Ramos (cell line): Measurements from ENCODE around the gene CTSH.

Experiments used
- in situ Hi-C: fragments of 300-500 bp; cut with MboI; formaldehyde crosslinking; loops from one replicate; pipeline ENCODE4 v1.14.3; 2022; ENCODE audit warnings: low sequenced_read_pairs; ENCODE audit not compliant: unreplicated experiment

The CTSH gene

GRCh38 chr15:78978601-78979179, 33.8 kb upstream of the CTSH start:
- in situ Hi-C loops = no loop called here

- in situ Hi-C loops = no loop called here
Observed at GRCh38 chr15:78977591-78978347, 32.9 kb upstream of the CTSH start.

- in situ Hi-C loops = no loop called here
Observed at GRCh38 chr15:78977091-78977571, 32.3 kb upstream of the CTSH start.

- in situ Hi-C loops = no loop called here
Observed at GRCh38 chr15:78976691-78977090, 31.8 kb upstream of the CTSH start.

- in situ Hi-C loops = no loop called here
Observed at GRCh38 chr15:78974272-78974918, 29.5 kb upstream of the CTSH start.

- in situ Hi-C loops = no loop called here
Observed at GRCh38 chr15:78969687-78970349, 25.0 kb upstream of the CTSH start.

- in situ Hi-C loops = no loop called here
Observed at GRCh38 chr15:78968539-78969271, 23.9 kb upstream of the CTSH start.

GRCh38 chr15:78968114-78968513, 23.3 kb upstream of the CTSH start:
- in situ Hi-C loops = no loop called here

GRCh38 chr15:78960308-78960707, 15.5 kb upstream of the CTSH start:
- in situ Hi-C loops = no loop called here

GRCh38 chr15:78959360-78959759, 14.5 kb upstream of the CTSH start:
- in situ Hi-C loops = no loop called here

- in situ Hi-C loops = no loop called here
Observed at GRCh38 chr15:78957416-78958093, 12.7 kb upstream of the CTSH start.

GRCh38 chr15:78956937-78957336, 12.1 kb upstream of the CTSH start:
- in situ Hi-C loops = no loop called here

- in situ Hi-C loops = no loop called here
Observed at GRCh38 chr15:78955355-78955754, 10.5 kb upstream of the CTSH start.

GRCh38 chr15:78951841-78952238, 7.0 kb upstream of the CTSH start:
- in situ Hi-C loops = no loop called here

- in situ Hi-C loops = no loop called here
Observed at GRCh38 chr15:78950902-78951840, 6.3 kb upstream of the CTSH start.

- in situ Hi-C loops = no loop called here
Observed at GRCh38 chr15:78950343-78950742, 5.5 kb upstream of the CTSH start.

- in situ Hi-C loops = no loop called here
Observed at GRCh38 chr15:78949461-78949860, 4.6 kb upstream of the CTSH start.

- in situ Hi-C loops = no loop called here
Observed at GRCh38 chr15:78947506-78947905, 2.7 kb upstream of the CTSH start.

GRCh38 chr15:78946493-78946892, 1.6 kb upstream of the CTSH start:
- in situ Hi-C loops = no loop called here
